ENCODE measurements around the gene SIM1. TPM values are rescaled to one million over a fixed set of nuclear protein-coding genes. Genes with fewer than 3 reads are reported as not detected.

Gene SIM1
- total and polyA plus RNA-seq, 4 donors = not detected

- DNase-seq (peak in 2 of 3 donors; percentile 39 to 40), ATAC-seq (ENCODE audit: insufficient read depth, low FRiP score) (no peak)
- Histone ChIP-seq H3K4me1 (ENCODE audit: control insufficient read depth in 5 of 5, insufficient read depth in 5 of 5, low read length in 5 of 5) (peaks cover 0 to 11% (median 4%) of the 10 kb centered on the region in 5 donors), H3K27ac (ENCODE audit: low read depth in 1 of 2, low read length in 1 of 2) (no peak overlapping the region), H3K4me3 (no peak overlapping the region), H3K9me3 (ENCODE audit: control insufficient read depth in 4 of 4, insufficient read depth in 3 of 4, low read length in 3 of 4) (peaks cover 0 to 24% (median 0%) of the 10 kb centered on the region in 4 donors), H3K36me3 (ENCODE audit: control insufficient read depth in 4 of 4, insufficient read depth in 4 of 4, low read length in 4 of 4) (no peaks in the 10 kb centered on the region), H3K27me3 (ENCODE audit: control insufficient read depth in 3 of 3, insufficient read depth in 3 of 3, low read length in 2 of 3) (peaks cover 0 to 86% (median 73%) of the 10 kb centered on the region in 3 donors), H3K9ac (ENCODE audit: insufficient read depth in 1 of 2, low read length in 2 of 2) (no peak overlapping the region)
- no peak for TF ChIP-seq CTCF (IDR thresholded peaks at IDR 0.05; ENCODE audit: control extremely low read depth, extremely low read depth)
- 6 to 8% methylated on average over 23 of the region's 23 CpGs for WGBS, 2 donors
These were observed 18.3 kb downstream of the SIM1 start for GRCh38 chr6:100446115-100447080.

- peaks cover 0 to 83% (median 68%) of the 10 kb centered on the region in 3 donors for H3K27me3 ChIP-seq (ENCODE audit: control insufficient read depth in 3 of 3, insufficient read depth in 3 of 3, low read length in 2 of 3)
These were observed 19.2 kb downstream of the SIM1 start for GRCh38 chr6:100445512-100445911.

GRCh38 chr6:100440935-100441334 is 23.8 kb downstream of the SIM1 start:
- H3K36me3 ChIP-seq (ENCODE audit: control insufficient read depth in 4 of 4, insufficient read depth in 4 of 4, low read length in 4 of 4) = no peaks in the 10 kb centered on the region
- TF ChIP-seq CTCF (IDR thresholded peaks at IDR 0.05; ENCODE audit: control extremely low read depth, extremely low read depth) = no peak
- H3K9me3 ChIP-seq (ENCODE audit: control insufficient read depth in 4 of 4, insufficient read depth in 3 of 4, low read length in 3 of 4) = no peaks in the 10 kb centered on the region
- H3K4me1 ChIP-seq (ENCODE audit: control insufficient read depth in 5 of 5, insufficient read depth in 5 of 5, low read length in 5 of 5) = no peaks in the 10 kb centered on the region
- ATAC-seq (ENCODE audit: insufficient read depth, low FRiP score) (no peak), DNase-seq (no peak)
- H3K4me3 ChIP-seq = no peak overlapping the region
- 72 to 79% methylated on average over 1 of the region's 1 CpG for WGBS, 2 donors
- H3K27ac ChIP-seq (ENCODE audit: low read depth in 1 of 2, low read length in 1 of 2) = no peak overlapping the region
- no peak overlapping the region for H3K9ac ChIP-seq (ENCODE audit: insufficient read depth in 1 of 2, low read length in 2 of 2)
- H3K27me3 ChIP-seq (ENCODE audit: control insufficient read depth in 3 of 3, insufficient read depth in 3 of 3, low read length in 2 of 3) = peaks cover 0 to 42% (median 25%) of the 10 kb centered on the region in 3 donors

More at GRCh38 chr6:100445512-100445911, 19.2 kb downstream of the SIM1 start:
- WGBS, 2 donors = 40 to 50% methylated on average over 3 of the region's 3 CpGs
- ATAC-seq (ENCODE audit: insufficient read depth, low FRiP score) (no peak), DNase-seq (no peak)
- Histone ChIP-seq H3K4me3 (no peak overlapping the region), H3K9me3 (ENCODE audit: control insufficient read depth in 4 of 4, insufficient read depth in 3 of 4, low read length in 3 of 4) (peaks cover 0 to 24% (median 0%) of the 10 kb centered on the region in 4 donors), H3K36me3 (ENCODE audit: control insufficient read depth in 4 of 4, insufficient read depth in 4 of 4, low read length in 4 of 4) (no peaks in the 10 kb centered on the region), H3K4me1 (ENCODE audit: control insufficient read depth in 5 of 5, insufficient read depth in 5 of 5, low read length in 5 of 5) (peaks cover 0 to 11% (median 4%) of the 10 kb centered on the region in 5 donors), H3K9ac (ENCODE audit: insufficient read depth in 1 of 2, low read length in 2 of 2) (no peak overlapping the region), H3K27ac (ENCODE audit: low read depth in 1 of 2, low read length in 1 of 2) (no peak overlapping the region)
- TF ChIP-seq CTCF (IDR thresholded peaks at IDR 0.05; ENCODE audit: control extremely low read depth, extremely low read depth) = no peak
